EH (cell line): ENCODE results near the gene OLAH.

Experiments used
- DNase-seq: peaks from one replicate; pipeline ENCODE4 v3.0.0-alpha.2; 2015; ENCODE audit warnings: low read depth

The OLAH gene

DNA sequence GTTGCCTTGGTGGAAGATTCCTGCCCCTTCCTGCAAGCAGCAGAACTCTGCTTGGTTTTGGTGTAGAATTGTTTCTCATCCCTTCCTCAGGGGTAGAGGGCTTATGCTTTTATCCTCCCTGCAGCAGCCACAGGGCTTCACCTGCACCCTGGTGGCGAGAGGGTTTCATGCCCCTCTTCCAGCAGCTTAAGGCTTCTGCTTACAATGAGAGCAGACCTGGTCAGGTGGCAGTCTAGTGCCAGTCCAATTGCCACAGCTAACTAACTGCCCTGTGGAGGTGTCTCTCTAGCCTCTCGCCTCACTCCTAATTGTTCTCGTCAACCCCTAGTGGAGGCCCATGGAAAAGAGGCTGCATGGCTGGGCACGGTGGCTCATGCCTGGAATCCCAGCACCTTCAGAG is 25.5 kb downstream of the OLAH start:
- DNase-seq: no peak

DNA sequence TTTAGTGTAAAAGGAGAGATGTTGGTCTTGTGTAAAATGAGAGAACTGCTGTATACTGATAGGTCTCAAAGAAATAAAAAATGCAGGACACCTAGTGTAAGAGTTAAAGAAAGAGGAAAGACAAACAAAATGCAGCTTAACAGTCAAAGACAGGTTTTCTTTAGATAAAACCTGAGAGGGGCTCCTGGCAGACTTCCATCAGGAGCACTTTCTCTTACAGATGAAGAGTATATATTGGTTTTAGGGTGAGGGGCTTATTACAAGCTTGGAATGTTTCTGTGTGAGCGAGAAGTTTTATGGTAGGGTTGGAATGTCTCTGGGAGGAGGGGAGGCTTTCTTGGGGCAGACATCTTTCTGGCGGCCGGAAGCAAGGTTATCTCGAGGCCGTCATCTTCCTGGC is 28.6 kb downstream of the OLAH start:
- DNase-seq: no peak

DNA sequence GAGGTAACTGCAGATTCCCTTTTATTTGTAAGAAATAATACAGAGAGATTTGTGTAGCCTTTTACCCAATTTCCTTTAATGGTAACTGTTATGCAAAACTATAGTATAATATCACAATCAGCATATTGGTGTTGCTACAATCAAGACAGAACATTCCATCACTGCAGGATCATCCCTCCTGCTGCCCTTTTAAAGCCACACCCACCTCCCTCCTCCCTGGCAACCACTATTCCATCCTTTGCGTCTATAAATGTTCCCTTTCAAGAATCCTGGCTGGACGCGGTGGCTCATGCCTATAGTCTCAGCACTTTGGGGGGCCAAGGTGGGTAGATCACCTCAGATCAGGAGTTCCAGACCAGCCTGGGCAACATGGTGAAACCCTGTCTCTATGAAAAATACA is 31.7 kb downstream of the OLAH start:
- no peak for DNase-seq

DNA sequence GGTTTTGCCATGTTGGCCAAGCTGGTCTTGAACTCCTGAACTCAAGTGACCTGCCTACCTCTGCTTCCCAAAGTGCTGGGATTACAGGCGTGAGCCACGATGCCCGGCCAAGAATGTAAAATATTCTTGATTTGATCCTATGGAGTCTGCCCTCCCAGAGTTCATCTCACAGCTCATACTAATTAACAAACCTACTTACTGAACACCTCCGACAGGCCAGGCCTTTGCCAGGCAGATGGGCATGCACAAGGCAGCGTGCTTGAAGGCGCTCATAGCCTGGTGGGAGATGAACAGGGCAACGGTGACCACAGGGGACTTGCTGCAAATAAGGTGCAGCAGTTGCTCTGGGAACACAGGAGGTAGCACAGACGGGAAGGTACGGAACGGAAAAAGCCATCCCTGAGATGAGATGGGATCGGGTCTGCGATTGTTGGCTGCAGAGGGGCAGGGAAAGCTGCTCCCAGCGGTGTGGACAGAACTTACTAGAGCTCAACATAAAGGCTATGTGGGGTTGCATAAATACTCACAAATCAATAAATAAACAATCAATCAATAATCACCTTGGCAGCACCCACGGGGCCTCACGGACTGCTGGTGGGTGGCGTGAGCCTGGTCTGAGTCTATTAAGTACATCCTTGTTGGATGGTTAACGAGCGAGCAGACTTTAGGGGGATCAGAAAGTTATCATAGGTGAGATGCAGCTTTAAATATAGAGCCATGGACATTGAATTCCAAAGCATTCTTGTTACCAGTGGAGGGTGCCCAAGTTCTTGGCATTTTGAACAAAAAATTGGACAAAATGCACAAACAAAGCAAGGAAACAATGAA is 40.1 kb downstream of the OLAH start:
- DNase-seq: no peak

DNA sequence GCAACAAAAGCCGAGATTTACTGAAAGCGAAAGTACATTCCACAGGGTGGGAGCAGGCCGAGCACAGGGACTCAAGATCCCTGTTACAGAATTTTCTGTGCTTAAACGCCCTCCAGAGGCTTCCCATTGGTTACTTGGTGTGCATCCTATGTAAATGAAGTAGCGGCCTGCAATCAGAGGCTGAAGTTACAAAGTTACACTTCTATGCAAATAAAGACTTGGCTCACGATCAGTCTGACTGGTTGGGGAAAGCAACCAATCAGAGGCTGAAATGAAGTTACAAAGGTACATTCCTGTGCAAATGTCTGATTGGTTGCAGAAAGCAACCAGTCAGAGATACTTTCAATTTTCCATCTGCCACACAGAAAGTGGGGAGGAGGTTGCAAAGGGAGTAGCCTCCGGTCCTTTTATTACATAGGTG is 40.8 kb downstream of the OLAH start:
- peak; percentile 98 for DNase-seq

DNA sequence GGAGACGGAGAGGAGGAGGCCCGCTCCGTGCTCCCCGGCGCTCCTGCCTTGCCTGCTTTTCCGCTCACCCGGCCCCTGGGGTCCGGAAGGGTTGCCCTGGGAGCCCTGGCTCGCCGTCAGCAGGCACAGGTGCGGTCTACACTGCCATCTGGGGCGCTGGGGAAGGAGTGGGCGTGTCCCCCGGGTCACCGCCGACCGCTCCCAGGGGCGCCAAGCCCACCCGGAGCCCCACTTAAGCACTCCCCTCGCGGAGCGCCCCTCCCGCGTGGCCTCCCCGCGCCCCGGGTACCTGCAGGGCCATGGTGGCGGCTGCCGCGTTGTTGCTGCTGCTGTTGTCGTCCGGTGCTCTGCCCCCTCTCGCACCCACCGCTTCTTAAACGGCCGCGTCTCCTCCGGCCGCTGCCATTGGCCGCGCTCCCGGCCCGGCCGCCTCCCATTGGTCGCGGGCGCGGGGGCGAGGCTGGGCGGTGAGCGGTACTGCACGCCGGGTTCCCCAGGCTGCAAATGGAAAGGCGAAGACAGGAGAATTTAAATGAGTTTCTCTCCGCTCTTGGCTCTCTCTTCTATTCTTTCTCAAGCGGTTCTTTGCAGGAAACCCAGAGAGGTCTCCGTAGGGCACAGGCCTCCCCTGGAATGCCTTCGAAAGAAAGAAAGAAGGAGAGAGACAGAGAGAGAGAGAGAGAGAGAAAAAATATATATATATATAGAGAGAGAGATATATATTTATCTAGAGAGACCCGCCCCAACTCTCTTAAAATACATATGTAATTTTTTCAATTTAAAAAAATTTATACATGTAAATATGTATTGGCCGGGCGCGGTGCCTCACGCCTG is 44.9 kb downstream of the OLAH start, which contains the start of gene ACBD7:
TSS of gene ACBD7 (minus strand) at position 349 of the 834 bp plus-strand sequence. CDS start at position 301, 48 bp downstream.
- DNase-seq: peak; percentile 82

DNA sequence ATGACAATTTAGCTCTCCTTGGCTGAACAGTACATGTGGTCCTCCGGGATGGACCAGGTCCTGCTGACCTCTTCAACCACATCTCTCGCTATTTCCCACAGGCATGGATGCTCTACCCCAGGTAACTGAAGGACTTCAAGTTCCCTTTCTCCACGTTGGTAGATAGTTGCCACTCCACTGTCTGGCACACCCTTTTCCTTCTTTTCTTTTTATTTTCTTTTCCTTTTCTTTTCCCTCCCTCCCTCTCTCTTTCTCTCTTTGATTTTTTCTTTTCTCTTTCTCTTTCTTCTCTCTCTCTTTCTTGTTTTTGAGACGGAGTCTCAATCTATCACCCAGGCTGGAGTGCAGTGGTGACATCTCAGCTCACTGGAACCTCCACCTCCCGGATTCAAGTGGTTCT is 47.7 kb downstream of the OLAH start:
- no peak for DNase-seq

DNA sequence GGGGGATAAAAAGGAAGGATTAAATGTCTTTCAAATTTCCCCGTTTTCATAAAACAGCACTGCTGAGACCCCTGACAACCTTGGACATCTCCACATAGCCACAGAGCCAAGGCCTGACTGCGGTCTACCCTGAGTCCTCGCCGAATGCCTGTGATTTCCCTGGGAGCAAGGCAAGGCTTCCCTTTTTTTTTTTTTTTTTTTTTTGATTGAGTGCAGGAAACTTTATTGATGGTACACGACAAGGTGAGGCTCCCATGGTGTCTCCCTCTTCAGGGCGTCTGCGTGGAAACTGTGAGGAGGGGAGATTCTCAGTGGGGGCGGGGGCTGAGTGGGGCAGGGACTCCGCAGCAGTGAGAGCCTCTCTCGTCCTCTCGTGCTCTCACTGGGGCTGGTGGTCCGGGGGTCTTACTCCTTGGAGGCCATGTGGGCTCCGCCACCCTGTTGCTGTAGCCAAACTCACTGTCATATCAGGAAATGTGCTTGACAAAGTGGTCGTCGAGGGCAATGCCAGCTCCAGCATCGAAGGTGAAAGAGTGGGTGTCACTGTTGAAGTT is 49.2 kb downstream of the OLAH start:
- no peak for DNase-seq

DNA sequence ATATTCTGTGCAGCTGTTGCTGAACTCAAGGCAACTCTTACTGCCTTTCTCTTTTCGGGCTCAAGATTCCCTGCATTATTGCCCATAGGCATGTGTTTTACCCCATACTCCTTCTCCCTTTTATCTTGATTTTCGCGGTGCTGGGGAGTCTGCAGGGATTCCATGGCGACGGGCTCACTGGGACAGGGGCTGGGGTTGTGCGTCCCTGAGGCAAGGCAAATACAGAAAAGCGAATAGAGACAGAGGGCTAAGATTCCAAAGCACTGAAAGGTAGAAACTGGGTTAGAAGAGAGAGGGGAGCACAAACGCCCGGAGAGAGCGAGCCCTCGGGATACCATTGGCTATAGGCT is 52.9 kb downstream of the OLAH start:
- no peak for DNase-seq

DNA sequence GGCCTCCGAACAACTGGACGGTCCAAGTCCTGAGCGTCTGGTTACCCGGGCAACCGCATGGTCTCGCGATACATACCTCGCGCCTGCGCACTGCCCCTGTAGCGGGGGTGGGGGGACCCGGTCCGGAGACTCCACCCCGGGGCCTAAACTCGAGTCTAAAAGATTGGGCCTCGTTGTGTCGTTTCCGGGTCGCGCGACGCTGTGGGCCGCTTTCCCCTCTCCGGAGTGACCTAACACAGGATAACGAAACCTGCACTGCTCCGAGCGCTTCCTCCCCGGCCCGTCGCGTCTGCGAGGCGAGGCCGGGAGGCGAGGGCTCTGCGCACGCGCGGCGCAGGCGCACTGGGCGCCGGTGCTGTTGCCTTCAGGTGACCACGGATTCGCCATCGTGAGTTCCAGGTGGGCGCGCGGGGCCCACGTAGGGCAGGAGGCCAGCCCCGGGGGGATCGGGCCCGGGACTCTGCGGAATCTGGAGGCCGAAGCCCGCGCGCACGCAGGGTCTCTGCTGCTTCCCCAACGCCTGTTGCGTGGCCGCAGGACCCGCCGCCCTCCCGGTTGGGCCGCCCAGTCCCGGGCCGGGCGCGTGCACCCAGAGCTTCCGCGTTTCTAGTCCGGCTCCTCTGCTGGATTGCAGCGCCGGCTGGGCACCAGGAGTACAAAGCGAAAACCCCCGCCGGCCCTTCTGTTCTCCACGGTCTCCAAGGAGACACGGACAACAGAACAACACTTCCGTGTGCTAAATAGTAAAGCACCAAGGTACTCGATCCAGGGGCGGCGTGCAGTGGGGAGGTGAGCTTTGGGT is 53.5 kb downstream of the OLAH start, which contains the start of gene RPP38:
TSS of gene RPP38 (plus strand) at position 345 of the 802 bp plus-strand sequence. CDS start 5,960 bp downstream, outside the sequence.
- DNase-seq: peak; percentile 96

DNA sequence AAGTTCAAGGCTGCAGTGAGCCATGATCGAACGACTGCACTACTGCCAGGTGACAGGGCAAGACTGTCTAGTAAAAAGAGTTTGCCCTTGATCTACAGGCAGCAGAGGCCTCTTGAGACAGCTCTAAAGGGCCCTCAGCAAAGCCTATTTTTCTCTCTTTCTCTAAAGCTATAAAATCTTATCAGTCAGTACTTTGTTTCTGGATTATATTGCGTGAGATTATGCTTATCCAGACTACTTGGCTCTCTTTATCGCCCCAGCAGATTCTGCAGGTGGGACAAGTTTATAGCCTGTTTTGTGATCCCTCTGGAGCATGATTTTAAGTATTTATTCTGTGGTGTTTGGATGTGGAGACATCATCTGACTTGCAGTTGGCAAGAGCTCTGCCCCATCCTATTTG is 56.1 kb downstream of the OLAH start:
- no peak for DNase-seq

DNA sequence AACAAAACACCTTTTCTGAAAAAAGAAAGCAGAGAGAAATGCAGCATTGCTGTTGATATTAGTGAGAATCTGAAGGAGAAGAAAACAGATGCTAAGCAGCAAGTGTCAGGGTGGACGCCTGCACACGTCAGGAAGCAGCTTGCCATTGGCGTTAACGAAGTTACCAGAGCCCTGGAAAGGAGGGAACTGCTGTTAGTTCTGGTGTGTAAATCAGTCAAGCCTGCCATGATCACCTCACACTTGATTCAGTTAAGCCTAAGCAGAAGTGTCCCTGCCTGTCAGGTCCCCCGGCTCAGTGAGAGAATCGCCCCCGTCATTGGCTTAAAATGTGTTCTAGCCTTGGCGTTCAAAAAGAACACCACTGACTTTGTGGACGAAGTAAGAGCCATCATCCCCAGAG is 59.8 kb downstream of the OLAH start:
- no peak for DNase-seq

DNA sequence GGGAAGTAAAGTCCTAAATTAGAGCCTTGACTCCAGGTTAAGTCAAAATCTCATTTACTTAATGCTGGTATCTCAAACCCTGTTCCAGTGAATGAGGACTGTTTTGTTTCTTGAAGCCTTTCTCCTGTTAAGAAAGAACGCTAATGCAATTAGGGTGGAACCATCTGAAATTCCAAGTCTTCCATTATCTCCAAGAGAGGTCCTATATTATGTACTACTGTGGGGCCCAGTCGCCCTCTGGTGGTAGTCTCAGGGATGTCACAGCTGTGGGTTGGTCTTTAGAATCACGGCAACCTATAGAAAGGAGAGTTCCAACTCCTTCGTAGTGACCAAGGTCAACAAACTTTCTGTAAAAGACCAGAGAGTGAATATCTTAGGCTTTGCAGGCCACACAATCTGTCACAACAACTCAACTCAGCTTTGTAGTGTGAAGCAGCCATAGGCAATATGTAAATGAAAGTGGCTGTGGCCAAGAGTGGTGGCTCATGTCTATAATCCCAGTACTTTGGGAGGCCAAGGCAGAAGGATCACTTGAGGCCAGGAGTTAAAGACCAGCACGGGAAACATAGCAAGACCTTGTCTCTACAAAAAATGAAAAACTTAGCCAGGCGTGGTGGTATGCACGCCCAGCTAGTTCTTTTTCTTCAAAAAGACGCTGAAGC is 62.7 kb downstream of the OLAH start:
- DNase-seq: peak; percentile 80

DNA sequence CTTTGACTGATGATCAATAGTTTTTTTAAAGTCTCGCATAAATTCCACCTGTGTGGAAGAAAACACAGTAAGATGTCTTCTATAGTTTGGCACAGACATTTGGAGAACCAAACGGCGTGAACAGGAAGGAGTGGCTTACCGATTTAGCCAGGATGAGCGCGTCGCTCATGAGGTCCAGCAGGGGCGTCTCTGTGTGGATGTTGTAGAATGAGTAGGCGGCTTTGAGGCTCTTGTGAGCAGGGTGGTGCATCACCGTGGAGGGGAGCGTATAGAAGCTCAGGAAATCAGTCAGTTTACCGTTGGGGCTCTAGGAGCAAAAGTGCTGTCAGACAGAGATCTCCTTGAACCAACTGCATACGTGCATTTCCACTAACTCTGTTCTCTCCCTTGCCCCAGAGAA is 68.9 kb downstream of the OLAH start:
- no peak for DNase-seq

DNA sequence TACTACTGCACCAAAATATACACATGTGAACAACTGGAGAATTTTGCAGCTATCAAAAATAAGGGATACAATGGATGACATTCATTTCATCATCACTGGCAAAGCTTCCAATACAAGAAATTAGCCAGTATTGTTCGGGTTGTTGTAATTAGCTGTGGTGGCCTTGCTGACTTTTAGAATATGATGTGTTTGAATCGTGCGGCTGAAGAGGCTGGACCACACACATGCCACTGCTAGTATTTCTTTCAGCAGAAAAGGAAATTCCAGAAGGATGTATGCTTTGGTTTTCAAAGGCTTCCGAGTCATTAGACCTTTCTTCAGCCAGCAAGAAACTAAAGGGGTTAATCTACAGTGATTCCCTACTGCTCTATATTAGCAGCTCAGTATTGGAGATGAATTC is 70.0 kb downstream of the OLAH start:
- DNase-seq: peak; percentile 51

DNA sequence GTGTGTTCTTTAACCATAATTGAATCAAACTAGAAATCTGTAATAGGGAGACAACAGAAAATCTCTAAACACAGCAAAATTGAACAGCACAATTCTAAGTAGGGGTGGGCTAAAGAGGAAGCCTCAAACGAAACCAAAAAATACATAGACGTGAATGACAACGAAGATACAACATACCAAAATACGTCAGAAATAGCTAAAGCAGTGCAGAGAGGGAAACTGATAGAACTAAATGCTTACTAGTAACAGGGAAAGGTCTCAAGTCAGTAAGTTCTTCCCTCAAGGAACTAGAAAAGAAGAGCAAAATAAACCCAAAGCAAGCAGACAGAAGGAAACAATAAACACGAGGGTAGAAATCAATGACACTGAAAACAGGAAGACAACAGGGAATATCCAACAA is 72.5 kb downstream of the OLAH start:
- DNase-seq: no peak

DNA sequence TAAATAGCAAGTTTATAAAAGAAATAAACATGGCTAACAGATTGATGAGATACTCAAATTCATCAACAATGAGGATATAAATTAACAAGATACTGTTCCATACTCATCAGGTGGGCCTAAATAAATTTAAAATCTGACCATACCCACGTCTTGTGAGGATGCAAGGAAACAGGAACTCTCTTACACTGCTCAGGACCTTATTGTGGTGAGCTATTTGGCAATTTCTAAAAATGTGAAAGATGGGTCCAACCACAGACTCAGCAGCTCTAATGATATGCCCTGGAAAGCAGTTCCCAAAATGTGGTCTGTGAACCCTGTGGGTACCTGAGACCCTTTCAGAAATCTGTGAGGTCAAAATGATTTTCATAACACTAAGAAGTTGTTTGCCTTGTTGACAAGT is 74.9 kb downstream of the OLAH start:
- no peak for DNase-seq

DNA sequence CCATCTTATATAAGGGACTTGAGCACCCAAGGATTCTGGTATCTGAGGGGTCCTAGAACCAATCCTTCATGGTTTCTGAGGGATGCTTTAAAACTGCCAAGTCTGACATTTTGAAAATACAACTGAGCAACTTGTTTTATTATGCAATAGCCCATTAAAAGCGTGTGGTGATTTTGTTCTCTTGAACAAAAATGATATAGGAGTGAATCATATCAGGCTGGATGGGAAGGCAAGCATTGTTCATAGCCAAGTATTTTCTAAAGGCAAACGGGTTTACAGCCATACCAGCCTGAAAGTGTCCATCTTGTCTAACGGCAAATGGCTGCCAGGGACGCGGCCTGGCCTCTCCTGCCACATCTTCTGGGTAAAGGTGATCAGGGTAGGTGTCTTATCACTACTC is 76.8 kb downstream of the OLAH start:
- DNase-seq: peak; percentile 84

DNA sequence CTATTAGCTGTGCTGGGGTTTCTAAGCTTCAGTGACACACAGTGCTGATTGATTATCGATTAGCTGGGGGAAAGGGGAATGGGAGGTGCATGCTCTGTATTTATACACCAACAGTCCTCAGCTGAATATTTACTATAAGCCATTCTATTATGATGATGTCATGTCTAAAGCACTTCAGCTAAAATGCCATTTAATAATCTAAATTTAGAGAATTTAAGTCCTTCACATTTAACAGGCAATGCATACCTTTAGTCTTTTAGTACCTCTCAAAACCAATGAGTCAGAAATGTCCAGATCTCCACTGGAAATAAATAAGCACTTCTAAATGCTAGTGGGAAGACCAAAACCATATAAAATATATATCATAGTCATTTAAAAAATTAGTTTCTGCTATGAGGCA is 78.0 kb downstream of the OLAH start:
- DNase-seq: peak; percentile 65

DNA sequence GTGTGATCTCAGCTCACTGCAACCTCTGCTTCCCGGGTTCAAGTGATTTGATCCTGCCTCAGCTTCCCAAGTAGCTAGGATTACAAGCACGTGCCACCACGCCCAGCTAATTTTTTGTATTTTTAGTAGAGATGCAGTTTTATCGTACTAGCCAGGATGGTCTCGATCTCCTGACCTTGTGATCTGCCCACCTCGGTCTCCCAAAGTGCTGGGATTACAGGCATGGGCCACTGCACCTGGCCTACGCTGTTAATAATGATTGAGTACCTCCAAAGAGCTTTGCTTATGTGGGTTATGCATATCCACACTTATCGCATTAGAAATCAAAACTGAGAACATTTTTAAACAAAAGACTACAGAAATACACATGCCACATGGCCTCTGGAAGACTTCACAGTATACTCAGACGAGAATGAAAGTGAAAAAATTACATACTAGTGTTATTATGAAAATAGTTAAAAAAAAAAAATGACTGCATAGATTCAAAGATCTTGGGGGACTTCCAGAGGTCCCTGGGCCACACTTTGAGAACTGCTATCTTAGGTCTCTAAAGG is 78.8 kb downstream of the OLAH start:
- DNase-seq: no peak
